GM21526 (cell line): ENCODE data around the gene HSPE1.
A peak's percentile ranks its signal among the peaks of the same experiment; 100 is the strongest.
"Not testable (repeated sequence)": the region's sequence is repeated elsewhere in the genome, so short reads cannot be mapped to it uniquely, and the experiment has no call there.

Source experiments
- ATAC-seq: cut with Tn5 transposase; IDR thresholded peaks from one replicate; pipeline ENCODE4 v1.9.1; 2021; ENCODE audit warnings: moderate library complexity; ENCODE audit not compliant: unreplicated experiment, low FRiP score

HSPE1 gene

GRCh38 chr2:197499594-197500502, at the start of gene HSPE1, which contains the start of gene HSPD1:
HSPE1 (plus strand) TSS chr2:197500379; CDS start chr2:197500437, 58 bp downstream.
HSPD1 (minus strand) TSS chr2:197499840; CDS start chr2:197498848, 992 bp downstream.
- ATAC-seq: peak; percentile 81

DNA sequence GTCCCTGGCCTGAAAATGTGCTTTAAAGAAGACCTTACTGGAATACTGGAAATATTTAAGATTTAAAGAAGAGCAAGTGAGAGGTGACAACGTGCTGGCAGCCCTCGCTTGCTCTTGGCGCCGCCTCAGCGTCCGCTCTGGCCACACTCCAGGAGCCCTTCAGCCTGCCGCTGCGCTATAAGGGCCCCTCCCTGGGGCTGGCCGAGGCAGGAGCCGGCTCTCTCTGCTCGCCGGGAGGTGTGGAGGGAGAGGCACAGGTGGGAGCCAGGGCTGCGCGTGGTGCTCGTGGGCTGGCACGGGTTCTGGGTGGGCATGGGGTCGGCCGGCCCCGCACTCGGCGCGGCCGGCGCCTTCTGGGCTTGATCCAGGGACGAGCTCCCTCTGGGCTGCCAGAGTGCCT, 49.7 kb upstream of the HSPE1 start:
- no peak for ATAC-seq

DNA sequence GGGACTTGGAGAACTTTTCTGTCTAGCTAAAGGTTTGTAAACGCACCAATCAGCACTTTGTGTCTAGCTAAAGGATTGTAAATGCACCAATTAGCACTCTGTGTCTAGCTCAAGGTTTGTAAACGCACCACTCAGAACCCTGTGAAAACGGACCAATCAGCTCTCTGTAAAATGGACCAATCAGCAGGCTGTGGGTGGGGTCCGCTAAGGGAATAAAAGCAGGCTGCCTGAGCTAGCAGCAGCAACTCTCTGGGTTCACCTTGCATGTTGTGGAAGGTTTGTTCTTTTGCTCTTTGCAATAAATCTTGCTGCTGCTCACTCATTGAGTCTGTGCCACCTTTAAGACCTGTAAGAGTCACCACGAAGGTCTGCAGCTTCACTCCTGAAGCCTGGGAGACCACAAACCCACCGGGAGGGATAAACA, 49.2 kb upstream of the HSPE1 start:
- not testable (repeated sequence) for ATAC-seq

DNA sequence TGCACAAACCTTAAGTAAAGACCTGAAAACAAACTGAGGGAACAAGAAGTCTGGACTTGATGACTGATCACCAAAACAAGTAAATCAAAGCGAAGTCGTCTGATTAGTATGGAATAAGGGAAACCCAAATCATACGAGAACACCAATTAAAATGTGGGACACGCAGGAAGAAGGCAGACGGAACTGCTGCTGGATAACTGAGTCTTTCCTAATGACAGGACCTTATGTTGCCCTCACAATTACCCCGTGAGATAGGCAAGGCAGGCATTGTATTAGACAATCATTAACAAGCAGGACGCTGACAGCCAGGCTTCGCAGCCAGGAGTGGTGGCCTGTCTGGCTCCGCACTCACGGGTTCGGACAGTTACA, 47.4 kb upstream of the HSPE1 start:
- ATAC-seq: no peak

DNA sequence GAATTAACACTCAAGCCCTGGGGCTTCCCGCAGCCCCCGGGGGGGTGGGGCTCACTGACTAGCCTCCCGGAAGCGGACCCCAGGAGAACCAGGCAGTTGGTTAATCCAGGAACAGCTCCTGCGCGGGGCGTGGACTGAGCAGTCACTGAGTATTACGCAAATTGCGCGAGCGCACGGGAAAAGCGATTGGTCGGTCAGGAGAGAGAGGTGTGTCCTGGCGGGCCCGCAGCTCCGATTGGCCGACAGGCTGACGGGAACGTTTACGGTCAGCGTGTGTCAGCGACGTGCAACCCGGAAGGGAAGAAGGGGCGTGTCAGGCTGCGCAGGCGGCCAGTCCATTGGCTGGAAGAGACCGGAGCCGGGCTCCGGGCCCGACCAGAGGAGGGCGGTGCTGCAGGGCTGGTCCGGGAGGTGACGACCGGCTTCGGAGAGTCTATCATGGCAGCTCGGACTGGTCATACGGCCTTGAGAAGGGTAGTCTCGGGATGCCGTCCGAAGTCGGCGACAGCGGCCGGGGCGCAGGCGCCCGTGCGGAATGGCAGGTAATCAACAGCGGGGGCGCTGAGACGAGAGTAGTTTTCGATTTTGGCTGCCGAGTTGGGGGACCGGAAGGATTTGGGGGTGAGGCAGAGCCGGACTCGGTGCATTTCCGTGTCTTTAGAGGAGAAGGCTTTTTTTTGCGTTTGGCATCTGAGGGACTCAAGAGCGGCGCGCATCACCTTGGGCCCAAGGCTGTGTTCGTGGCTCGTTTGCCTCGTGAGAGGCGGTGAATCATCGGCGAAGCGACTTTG, 46.9 kb upstream of the HSPE1 start, which contains the start of gene COQ10B:
Gene COQ10B (plus strand): TSS at position 430 of the 791 bp plus-strand sequence. CDS start 9 bp downstream, at position 439.
- ATAC-seq: peak; percentile 96

DNA sequence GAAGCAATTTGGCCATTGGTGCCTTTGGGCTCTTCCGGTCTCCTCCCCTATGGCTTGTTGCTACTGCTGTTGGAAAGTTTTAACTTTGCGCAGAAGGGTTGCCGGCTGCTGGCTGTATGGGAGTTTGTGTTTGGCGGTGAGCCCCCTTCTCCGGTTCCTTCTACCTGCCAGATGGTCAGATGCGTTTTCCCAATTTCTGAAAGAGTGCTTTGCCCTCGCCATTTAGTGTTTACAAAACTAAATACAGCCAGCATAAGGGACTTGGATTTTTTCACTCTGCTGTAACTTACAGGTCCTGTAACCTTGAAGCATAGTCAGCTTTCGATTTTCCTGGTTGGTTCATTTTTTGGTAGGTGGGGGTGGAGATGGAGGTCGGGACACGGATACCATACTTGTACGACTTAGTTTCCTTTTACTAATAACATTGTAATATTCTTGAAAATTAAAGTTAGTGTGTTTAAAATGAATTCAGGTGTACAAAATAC, 46.2 kb upstream of the HSPE1 start:
- ATAC-seq: peak; percentile 31

DNA sequence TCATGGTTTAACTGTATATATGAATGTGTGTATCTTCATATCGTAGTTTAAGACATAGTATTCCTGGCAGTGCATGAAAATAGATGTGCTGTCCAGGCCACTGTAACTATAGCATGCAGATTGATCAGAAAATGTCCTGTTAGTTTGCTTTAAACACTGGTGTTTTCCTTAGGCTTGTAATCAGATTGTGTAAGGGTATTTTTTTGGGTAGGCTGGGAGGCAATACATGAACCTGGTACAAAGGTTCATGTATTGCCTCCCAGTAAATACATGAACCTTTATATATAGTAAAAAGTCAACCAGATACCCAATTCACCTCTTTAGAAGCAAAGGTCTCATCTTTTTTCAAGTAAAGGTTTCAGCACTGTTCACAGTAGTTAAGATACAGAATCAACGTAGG, 45.3 kb upstream of the HSPE1 start:
- ATAC-seq: no peak

DNA sequence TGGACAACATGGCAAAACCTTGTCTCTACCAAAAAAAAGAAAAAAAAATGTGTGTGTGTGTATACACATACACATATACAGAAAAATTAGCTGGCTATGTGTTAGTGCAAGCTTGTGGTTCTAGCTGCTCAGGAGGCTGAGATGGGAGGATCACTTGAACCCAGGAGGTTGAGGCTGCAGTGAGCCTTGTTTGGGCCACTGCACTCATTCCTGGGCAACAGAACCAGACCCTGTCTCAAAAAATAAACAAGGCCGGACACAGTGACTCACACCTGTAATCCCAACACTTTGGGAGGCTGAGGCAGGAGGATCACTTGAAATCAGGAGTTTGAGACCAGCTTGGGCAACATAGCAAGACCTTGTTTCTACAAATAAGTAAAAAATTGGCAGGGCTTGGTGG, 44.8 kb upstream of the HSPE1 start:
- ATAC-seq: no peak

- ATAC-seq: no peak
Measured at GRCh38 chr2:197460649-197461048, 39.5 kb upstream of the HSPE1 start.

- no peak for ATAC-seq
Measured at GRCh38 chr2:197461057-197461456, 39.1 kb upstream of the HSPE1 start.

GRCh38 chr2:197464175-197464574, 36.0 kb upstream of the HSPE1 start:
- ATAC-seq: no peak

GRCh38 chr2:197472166-197472565, 28.0 kb upstream of the HSPE1 start:
- ATAC-seq: no peak

DNA sequence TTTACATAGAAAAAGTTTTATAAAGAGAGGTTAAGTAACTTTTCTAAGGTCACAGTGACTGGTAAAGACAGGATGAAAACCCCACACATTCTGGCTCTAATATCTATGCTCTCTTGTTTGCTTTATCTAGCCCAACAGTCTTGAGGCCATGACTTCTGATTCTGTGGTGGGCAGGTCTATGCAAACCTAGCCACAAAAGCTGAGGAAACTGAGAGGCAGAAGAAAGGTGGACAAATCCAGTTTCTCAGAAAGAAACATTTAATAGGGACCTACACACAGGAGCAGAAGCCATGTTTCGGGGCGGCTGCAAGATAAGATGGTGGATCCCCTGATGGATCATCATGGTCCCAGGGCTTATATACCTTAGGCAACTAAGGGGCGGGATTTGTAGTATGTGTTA, 22.4 kb upstream of the HSPE1 start:
- no peak for ATAC-seq

DNA sequence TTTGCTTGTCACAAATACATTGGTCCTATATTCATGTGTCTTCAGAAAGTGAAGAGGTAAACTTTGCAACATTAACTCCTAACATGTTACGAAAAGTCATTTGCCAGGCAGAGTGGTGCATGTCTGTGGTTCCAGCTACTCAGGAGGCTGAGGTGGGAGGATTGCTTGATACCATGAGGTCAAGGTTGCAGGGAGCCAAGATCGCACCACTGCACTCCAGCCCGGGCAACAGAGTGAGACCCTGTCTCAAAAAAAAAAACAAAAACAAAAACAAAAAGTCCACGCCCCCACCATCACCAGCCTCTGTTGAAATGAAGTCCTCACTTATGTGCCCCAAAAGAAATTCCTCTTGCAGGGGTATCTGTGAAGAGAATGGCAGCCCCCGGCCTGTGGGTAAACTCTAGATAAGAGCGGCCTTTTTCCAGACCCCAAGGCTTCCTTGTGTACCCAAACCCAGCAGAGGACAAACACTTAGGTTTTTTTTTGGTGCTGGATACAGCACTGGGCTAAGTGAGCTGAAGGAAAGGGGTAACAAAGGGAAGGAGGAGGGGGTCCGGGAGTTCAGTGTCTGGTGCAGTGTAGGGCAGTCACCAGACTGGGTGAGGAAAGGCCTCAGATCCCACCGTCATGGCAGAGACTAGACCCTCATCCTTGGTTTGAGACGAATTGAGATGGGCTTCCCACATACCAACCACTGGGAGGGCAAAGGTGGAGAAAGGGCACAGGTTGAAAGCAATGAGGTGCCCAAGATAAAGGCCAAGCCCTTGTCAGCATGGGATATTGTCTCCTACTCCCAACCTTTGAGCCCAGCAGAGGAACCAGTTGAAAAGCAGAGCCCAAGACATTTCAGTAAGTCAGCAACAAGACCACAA, 19.8 kb upstream of the HSPE1 start:
- ATAC-seq: no peak

DNA sequence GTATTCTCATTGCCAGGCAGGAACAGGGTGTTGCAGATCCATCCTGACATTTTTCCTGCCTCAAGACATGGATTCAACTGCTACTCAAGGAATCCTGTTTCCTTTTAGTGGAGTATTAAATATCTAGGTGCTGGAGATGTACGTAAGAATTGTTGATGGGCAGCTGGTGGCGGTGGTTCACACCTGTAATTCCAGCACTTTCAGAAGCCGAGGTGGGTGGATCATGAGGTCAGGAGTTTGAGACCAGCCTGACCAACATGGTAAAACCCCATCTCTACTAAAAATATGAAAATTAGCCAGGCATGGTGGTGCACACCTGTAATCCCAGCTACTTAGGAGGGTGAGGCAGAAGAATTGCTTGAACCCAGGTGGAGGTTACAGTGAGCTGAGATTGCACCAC, 15.9 kb upstream of the HSPE1 start:
- not testable (repeated sequence) for ATAC-seq

GRCh38 chr2:197486175-197486574, 14.0 kb upstream of the HSPE1 start:
- ATAC-seq: no peak

- no peak for ATAC-seq
Measured at GRCh38 chr2:197487385-197487784, 12.8 kb upstream of the HSPE1 start.

DNA sequence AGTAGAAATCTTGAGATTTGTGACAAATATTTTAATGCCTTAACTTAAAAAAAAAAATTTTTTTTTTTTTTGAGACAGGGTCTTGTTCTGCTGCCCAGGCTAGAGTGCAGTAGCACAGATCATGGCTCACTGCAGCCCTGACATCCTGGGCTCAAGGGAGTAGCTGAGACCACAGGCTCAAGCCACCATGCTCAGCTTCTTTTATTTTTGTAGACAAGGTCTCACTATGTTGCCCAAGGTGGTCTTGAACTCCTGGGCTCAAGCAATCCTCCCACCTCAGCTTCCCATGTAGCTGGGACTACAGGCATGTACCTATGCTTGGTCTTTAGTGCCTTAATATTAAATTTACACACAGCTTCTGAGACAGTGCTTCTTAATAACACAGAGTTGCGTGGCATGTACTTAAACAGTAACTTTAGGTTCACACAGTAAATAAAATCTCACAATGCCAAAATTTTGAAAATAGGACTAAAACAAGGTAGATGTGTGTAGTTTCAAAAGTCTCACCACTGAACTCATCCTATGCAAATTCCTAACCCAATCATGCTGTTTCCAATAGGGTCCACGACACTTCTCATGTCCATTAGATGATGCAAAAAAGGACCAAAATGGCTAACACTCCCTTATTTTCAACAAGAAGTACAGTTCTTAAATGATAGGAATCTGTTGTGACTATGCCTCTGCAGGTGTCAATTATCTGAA, 4.6 kb upstream of the HSPE1 start:
- ATAC-seq: no peak

DNA sequence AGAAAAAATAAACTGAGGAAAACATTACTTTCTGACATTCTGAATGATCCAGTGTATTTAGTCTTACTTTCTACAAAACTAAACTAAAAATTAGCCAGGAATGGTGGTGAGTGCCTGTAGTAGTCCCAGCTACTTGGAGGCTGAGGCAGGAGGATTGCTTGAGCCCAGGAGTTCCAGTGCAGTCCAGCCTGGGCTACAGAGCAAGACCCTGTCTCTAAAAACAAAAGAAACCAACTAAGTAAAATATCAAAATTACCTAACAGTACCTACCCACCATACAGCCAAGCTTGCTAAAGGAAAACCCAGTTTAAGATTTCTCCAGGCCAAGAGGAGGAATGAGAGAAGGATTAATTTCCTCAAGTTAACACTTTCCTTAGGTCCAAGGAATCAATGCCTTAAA, 3.5 kb upstream of the HSPE1 start:
- ATAC-seq: no peak

DNA sequence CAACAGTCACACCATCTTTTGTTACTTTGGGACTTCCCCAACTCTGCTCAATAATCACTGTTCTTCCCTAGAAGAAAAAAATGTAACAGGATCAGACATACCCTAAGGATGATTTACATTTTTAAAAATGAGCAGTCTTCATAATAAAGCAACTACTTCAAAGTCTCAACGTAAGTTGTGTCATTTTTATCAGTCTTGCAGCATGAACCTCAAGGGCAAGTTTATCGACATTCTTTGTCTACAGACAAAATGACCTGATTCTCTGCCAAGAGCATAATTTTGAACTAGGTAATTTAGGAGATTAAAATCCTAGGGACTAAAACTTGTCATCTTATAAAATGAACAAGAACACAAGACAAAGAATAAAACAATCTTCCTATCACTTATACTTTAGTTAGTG, 2.9 kb upstream of the HSPE1 start:
- ATAC-seq: no peak
